ENCODE data around the gene WTIP. TPM values are rescaled to one million over a fixed set of nuclear protein-coding genes. Genes with fewer than 3 reads are reported as not detected.
"Not testable (repeated sequence)": the region's sequence is repeated elsewhere in the genome, so short reads cannot be mapped to it uniquely, and the experiment has no call there.

Gene WTIP
- total and polyA plus RNA-seq, 4 donors, result 52.0 to 89.3 (median 73.7) TPM

DNA sequence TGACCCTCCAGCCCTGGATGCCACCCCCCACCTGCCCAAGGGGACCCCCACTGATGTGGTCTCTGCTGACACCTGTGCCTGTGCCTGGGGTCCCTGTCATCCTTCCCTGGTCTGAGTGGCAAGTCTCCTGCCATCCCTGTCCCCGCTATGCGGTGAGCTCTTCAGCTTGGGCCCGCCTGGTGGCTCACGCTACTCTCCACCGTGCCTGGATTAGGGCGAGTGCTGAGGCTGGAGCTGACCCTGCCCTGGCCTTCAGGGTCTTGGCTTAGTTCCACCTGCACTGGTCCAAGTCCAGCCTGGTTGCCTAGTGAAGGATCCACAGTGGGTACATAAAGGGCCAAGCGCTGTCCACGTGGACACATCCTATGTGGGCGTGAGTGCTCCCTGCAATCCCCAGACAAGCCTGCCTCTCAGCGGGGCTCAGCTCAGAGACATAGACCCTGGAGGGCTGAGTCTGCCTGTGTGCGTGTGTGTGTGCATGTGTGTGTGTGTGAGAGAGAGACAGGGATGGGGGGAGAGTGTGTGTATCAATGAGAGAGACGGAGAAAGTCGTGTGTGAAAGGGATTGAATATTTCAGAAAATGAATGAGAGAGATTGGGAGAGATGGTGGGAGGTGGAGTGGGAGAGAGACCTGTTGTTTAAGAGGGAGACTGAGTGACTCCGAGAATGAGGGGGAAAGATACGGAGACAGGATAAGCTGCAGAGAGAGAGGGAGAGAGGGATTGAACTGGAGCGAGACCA, 22.1 kb downstream of the WTIP start:
- Histone ChIP-seq H3K36me3 (ENCODE audit: control insufficient read depth in 1 of 2, insufficient read depth in 2 of 2, low read length in 1 of 2) (no peaks in the 10 kb centered on the region), H3K27me3 (ENCODE audit: control insufficient read depth in 1 of 2, insufficient read depth in 2 of 2, low read length in 1 of 2) (no peaks in the 10 kb centered on the region), H3K27ac (ENCODE audit: low read depth in 1 of 2, low read length in 2 of 2) (no peak overlapping the region), H3K4me1 (ENCODE audit: control insufficient read depth in 1 of 2, insufficient read depth in 2 of 2, low read length in 2 of 2) (no peaks in the 10 kb centered on the region), H3K9me3 (ENCODE audit: control insufficient read depth, low read length) (no peaks in the 10 kb centered on the region), H3K4me3 (ENCODE audit: low read length in 2 of 2) (no peak overlapping the region)
- 71 to 74% methylated on average over 16 of the region's 16 CpGs for WGBS, 2 donors
- intact Hi-C loops (cut with DNase I), result loop anchor here (5.0 to 10.0 kb wide), 4 partner anchors 71 to 689 kb away; partner anchors contain the start of genes PDCD2L (in 2 of the 2) and GPI (in 1 of the 2)
- DNase-seq (no peak), ATAC-seq (ENCODE audit: low FRiP score) (no peak)

DNA sequence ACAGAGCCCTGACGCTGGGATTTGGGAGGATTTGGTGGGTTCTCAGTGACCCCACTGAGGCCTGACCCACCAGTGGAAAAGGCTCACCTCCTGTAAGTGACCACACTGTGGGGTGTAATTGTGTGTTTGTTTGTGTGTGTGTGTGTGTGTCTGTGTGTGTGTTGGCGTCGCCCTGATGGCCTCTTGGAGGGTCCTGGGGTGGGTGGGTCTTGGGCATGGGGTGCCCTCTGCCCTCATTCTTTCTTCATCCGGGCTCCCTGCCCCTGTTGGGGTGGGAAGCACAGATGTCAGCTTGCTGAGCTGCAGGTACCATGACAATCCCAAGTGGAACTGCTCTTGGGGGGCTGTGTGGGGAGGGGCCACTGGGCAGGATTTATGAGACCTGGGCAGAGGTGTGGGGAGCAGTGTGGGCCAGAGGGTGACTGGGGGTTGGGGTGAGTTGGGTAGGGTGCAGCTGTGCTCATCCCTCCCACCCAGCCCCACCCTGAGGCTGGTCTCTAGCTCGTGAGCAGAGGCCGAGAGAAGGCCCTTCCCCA, 22.8 kb downstream of the WTIP start:
- intact Hi-C loops (cut with DNase I), result loop anchor here (5.0 to 10.0 kb wide), 4 partner anchors 72 to 690 kb away; partner anchors contain the start of genes PDCD2L (in 2 of the 2) and GPI (in 1 of the 2)
- ATAC-seq (ENCODE audit: low FRiP score) (no peak), DNase-seq (no peak)
- WGBS, 2 donors, result 55 to 71% methylated on average over 4 to 6 of the region's 6 CpGs
- Histone ChIP-seq H3K27ac (ENCODE audit: low read depth in 1 of 2, low read length in 2 of 2) (no peak overlapping the region), H3K36me3 (ENCODE audit: control insufficient read depth in 1 of 2, insufficient read depth in 2 of 2, low read length in 1 of 2) (no peaks in the 10 kb centered on the region), H3K4me1 (ENCODE audit: control insufficient read depth in 1 of 2, insufficient read depth in 2 of 2, low read length in 2 of 2) (no peaks in the 10 kb centered on the region), H3K9me3 (ENCODE audit: control insufficient read depth, low read length) (no peaks in the 10 kb centered on the region), H3K4me3 (ENCODE audit: low read length in 2 of 2) (no peak overlapping the region), H3K27me3 (ENCODE audit: control insufficient read depth in 1 of 2, insufficient read depth in 2 of 2, low read length in 1 of 2) (no peaks in the 10 kb centered on the region)

DNA sequence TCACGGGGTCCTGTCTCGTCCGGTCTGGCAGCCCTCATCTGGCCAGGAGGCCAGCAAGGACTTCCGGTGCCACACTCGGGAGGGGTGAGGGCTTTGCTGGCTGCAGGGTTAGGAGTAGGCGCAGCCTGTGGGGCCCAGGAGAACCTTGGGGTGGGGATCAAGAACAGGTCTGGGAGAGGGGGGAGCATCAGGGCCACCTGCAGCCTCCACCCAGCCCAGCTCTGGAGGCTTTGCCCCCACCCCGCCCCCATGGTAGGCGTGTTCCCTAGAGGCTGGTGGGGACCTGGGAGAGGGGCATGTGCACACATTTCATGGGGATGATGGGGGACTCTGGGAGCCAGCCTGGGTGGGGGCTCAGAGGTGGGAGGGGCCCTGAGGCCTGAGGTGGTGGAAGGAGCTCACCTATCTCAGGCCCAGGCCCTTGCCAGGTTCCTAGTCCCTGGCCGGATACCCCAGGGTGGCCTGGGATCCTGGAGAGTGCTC, 23.3 kb downstream of the WTIP start:
- DNase-seq (no peak), ATAC-seq (ENCODE audit: low FRiP score) (no peak)
- Histone ChIP-seq H3K4me3 (ENCODE audit: low read length in 2 of 2) (no peak overlapping the region), H3K4me1 (ENCODE audit: control insufficient read depth in 1 of 2, insufficient read depth in 2 of 2, low read length in 2 of 2) (no peaks in the 10 kb centered on the region), H3K9me3 (ENCODE audit: control insufficient read depth, low read length) (no peaks in the 10 kb centered on the region), H3K27ac (ENCODE audit: low read depth in 1 of 2, low read length in 2 of 2) (no peak overlapping the region), H3K36me3 (ENCODE audit: control insufficient read depth in 1 of 2, insufficient read depth in 2 of 2, low read length in 1 of 2) (no peaks in the 10 kb centered on the region), H3K27me3 (ENCODE audit: control insufficient read depth in 1 of 2, insufficient read depth in 2 of 2, low read length in 1 of 2) (no peaks in the 10 kb centered on the region)
- WGBS, 2 donors, result 46 to 49% methylated on average over 6 to 9 of the region's 9 CpGs
- intact Hi-C loops (cut with DNase I), result loop anchor here (5.0 to 10.0 kb wide), 4 partner anchors 73 to 690 kb away; partner anchors contain the start of genes PDCD2L (in 2 of the 2) and GPI (in 1 of the 2)

DNA sequence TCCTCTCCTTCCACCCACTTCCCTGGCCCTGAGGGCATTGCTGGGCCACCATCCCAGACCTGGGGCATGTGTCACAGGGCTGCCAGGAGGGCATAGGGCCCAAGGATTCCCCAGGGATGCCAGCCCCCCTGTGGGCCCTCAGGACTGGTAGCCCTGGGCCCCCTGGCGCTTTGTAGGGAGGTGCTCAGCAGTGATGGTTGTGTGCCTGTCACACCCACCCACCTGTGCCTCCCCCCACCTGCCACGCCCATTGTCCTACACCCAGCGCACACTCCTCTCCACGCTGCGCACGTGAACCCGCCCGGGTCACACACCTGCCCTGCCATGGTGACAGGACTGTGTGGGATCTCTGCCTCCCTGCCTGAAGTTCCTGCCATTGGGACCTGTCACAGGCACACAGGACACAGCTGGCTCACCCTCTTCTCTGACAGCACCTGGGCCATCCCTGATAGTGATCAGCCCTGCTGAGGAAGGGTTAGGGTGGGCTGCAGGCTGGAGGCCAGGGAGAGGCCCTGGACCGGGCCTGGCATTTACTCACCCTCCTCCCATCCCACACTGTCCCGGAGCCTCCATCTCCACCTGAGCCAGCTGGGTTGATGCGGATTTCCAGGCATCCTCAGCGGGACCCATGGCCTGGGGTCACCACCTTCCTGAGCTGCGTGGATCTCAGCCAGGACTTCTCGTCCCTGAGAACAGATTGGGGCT, 23.9 kb downstream of the WTIP start:
- DNase-seq (no peak), ATAC-seq (ENCODE audit: low FRiP score) (no peak)
- Histone ChIP-seq H3K27ac (ENCODE audit: low read depth in 1 of 2, low read length in 2 of 2) (no peak overlapping the region), H3K4me3 (ENCODE audit: low read length in 2 of 2) (no peak overlapping the region), H3K9me3 (ENCODE audit: control insufficient read depth, low read length) (no peaks in the 10 kb centered on the region), H3K36me3 (ENCODE audit: control insufficient read depth in 1 of 2, insufficient read depth in 2 of 2, low read length in 1 of 2) (no peaks in the 10 kb centered on the region), H3K27me3 (ENCODE audit: control insufficient read depth in 1 of 2, insufficient read depth in 2 of 2, low read length in 1 of 2) (no peaks in the 10 kb centered on the region), H3K4me1 (ENCODE audit: control insufficient read depth in 1 of 2, insufficient read depth in 2 of 2, low read length in 2 of 2) (no peaks in the 10 kb centered on the region)
- WGBS, 2 donors, result 75 to 78% methylated on average over 13 to 14 of the region's 14 CpGs
- intact Hi-C loops (cut with DNase I), result loop anchor here in 1 of 2 donors (10.0 kb wide), 1 partner anchor 691 kb away; no protein-coding TSS in a partner anchor

DNA sequence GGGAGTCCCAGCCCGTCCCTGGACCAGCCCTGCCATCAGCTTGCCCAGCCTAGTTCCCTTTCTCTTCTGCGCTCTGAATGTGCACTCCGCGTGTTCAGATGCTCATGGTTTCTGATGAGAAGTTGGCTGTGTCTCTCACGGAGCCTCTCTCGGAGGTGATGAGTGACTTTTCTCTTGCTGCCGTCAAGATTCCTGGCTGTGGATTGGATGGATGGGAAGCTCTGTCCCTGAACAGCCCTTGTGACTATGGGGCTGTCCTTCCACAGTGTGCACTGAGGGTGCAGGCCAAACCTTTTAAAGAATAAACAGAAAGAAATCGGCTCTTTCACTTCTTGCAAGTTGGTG, 24.4 kb downstream of the WTIP start:
- 60 to 62% methylated on average over 8 of the region's 8 CpGs for WGBS, 2 donors
- intact Hi-C loops (cut with DNase I), result loop anchor here in 1 of 2 donors (10.0 kb wide), 1 partner anchor 691 kb away; no protein-coding TSS in a partner anchor
- no peak overlapping the region for H3K4me3 ChIP-seq (ENCODE audit: low read length in 2 of 2)
- ATAC-seq (ENCODE audit: low FRiP score), result no peak
- no peak for DNase-seq
- H3K27ac ChIP-seq (ENCODE audit: low read depth in 1 of 2, low read length in 2 of 2), result no peak overlapping the region
- no peaks in the 10 kb centered on the region for H3K9me3 ChIP-seq (ENCODE audit: control insufficient read depth, low read length)
- H3K4me1 ChIP-seq (ENCODE audit: control insufficient read depth in 1 of 2, insufficient read depth in 2 of 2, low read length in 2 of 2), result no peaks in the 10 kb centered on the region
- no peaks in the 10 kb centered on the region for H3K27me3 ChIP-seq (ENCODE audit: control insufficient read depth in 1 of 2, insufficient read depth in 2 of 2, low read length in 1 of 2)
- H3K36me3 ChIP-seq (ENCODE audit: control insufficient read depth in 1 of 2, insufficient read depth in 2 of 2, low read length in 1 of 2), result no peaks in the 10 kb centered on the region

DNA sequence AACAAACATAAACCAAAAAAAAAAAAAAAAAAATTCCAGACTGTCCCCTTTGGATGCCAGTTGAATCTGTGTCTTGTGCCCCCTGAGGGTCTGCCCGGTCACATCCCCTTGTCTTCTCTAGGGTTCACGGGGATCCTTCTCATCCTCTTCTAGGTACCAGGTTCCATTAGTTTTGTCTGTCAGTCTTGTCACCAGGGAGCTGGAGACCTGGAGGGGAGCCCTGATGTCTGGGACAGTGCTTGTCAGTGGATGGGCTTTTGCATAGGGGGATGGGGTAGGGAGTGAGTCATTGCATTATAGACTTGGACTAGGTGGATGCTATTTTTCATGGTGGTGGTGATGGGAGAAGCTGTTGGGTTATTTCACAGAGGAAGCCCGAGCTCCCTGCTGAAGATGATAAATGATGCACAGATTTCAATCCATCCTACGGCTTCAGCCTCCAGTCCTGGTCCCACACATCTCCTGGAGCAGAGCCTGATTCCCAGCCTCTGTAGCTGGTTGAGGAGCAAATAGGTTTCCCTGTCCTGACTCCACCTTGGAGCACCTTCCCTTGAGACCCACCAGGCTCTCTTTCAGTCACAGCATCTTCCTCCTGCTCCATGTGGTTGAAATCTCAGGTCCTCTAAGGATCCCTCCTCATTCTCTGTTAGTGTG, 26.0 kb downstream of the WTIP start:
- no peak overlapping the region for H3K4me3 ChIP-seq (ENCODE audit: low read length in 2 of 2)

DNA sequence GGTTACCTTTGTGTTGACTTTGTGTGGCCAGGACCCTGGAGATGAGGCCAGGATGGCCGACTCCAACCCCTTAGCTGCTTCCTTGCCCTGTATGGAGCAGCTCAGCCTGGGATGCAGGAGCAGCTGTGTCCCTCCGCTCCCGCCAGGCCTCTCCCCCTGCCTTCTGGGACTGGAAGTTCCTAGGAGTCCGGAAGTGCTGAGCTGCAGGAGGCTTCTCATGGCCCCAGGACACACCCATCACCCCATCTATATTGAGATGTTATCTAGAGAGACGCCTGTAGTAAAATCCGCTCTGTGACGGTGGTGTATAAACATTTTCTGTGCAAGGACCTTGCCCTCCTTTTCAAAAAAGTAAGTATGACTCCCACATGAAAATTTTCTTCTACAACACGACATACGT, 27.0 kb downstream of the WTIP start:
- Histone ChIP-seq H3K27ac (ENCODE audit: low read depth in 1 of 2, low read length in 2 of 2) (no peak overlapping the region), H3K4me1 (ENCODE audit: control insufficient read depth in 1 of 2, insufficient read depth in 2 of 2, low read length in 2 of 2) (no peaks in the 10 kb centered on the region), H3K4me3 (ENCODE audit: low read length in 2 of 2) (no peak overlapping the region), H3K36me3 (ENCODE audit: control insufficient read depth in 1 of 2, insufficient read depth in 2 of 2, low read length in 1 of 2) (no peaks in the 10 kb centered on the region), H3K9me3 (ENCODE audit: control insufficient read depth, low read length) (no peaks in the 10 kb centered on the region), H3K27me3 (ENCODE audit: control insufficient read depth in 1 of 2, insufficient read depth in 2 of 2, low read length in 1 of 2) (no peaks in the 10 kb centered on the region)
- intact Hi-C loops (cut with DNase I), result loop anchor here in 1 of 2 donors (10.0 kb wide), 1 partner anchor 694 kb away; no protein-coding TSS in a partner anchor
- WGBS, 2 donors, result 41 to 42% methylated on average over 9 of the region's 9 CpGs
- ATAC-seq (ENCODE audit: low FRiP score) (no peak), DNase-seq (no peak)

More for the DNA sequence above, 26.0 kb downstream of the WTIP start:
- H3K27ac ChIP-seq (ENCODE audit: low read depth in 1 of 2, low read length in 2 of 2), result no peak overlapping the region
- H3K36me3 ChIP-seq (ENCODE audit: control insufficient read depth in 1 of 2, insufficient read depth in 2 of 2, low read length in 1 of 2), result no peaks in the 10 kb centered on the region
- H3K9me3 ChIP-seq (ENCODE audit: control insufficient read depth, low read length), result no peaks in the 10 kb centered on the region
- H3K4me1 ChIP-seq (ENCODE audit: control insufficient read depth in 1 of 2, insufficient read depth in 2 of 2, low read length in 2 of 2), result no peaks in the 10 kb centered on the region
- DNase-seq (no peak), ATAC-seq (ENCODE audit: low FRiP score) (no peak)
- WGBS, 2 donors, result 59 to 65% methylated on average over 4 of the region's 4 CpGs
- H3K27me3 ChIP-seq (ENCODE audit: control insufficient read depth in 1 of 2, insufficient read depth in 2 of 2, low read length in 1 of 2), result no peaks in the 10 kb centered on the region
- intact Hi-C loops (cut with DNase I), result loop anchor here in 1 of 2 donors (10.0 kb wide), 1 partner anchor 693 kb away; no protein-coding TSS in a partner anchor

DNA sequence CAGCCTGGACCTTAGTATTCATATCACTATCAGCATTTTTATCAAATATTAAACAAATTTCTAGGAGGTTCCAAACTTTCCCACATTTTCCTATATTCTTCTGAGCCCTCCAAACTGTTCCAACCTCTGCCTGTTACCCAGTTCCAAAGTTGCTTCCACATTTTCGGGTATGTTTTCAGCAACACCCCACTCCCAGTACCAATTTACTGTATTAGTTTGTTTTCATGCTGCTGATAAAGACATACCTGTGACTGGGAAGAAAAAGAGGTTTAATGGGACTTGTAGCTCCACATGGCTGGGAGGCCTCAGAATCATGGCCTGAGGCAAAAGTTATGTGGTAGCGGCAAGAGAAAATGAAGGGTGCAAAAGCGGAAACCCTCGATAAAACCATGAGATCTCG, 29.3 kb downstream of the WTIP start:
- ATAC-seq (ENCODE audit: low FRiP score); H3K4me3 ChIP-seq (ENCODE audit: low read length in 2 of 2); intact Hi-C loops (cut with DNase I); DNase-seq; H3K9me3 ChIP-seq (ENCODE audit: control insufficient read depth, low read length); H3K27ac ChIP-seq (ENCODE audit: low read depth in 1 of 2, low read length in 2 of 2); H3K27me3 ChIP-seq (ENCODE audit: control insufficient read depth in 1 of 2, insufficient read depth in 2 of 2, low read length in 1 of 2); H3K4me1 ChIP-seq (ENCODE audit: control insufficient read depth in 1 of 2, insufficient read depth in 2 of 2, low read length in 2 of 2); H3K36me3 ChIP-seq (ENCODE audit: control insufficient read depth in 1 of 2, insufficient read depth in 2 of 2, low read length in 1 of 2): not testable (repeated sequence)
- WGBS, 2 donors, result 88 to 98% methylated on average over 5 of the region's 5 CpGs

Data from aorta (tissue), 5 donors.